GM18520 (cell line): ENCODE measurements around the gene TMEM37.
"Not testable (repeated sequence)": the region's sequence is repeated elsewhere in the genome, so short reads cannot be mapped to it uniquely, and the experiment has no call there.

Experiments used
- ATAC-seq: cut with Tn5 transposase; IDR thresholded peaks from one replicate; pipeline ENCODE4 v1.9.1; 2021; ENCODE audit not compliant: unreplicated experiment

TMEM37 gene

GRCh38 chr2:119431155-119431975, at the start of gene TMEM37:
Gene TMEM37 (plus strand): TSS chr2:119431854. CDS start chr2:119431904, 50 bp downstream.
- ATAC-seq: peak; percentile 59

GRCh38 chr2:119383410-119384140, 48.1 kb upstream of the TMEM37 start:
- no peak for ATAC-seq

GRCh38 chr2:119384971-119385370, 46.7 kb upstream of the TMEM37 start:
- no peak for ATAC-seq

GRCh38 chr2:119385466-119385865, 46.2 kb upstream of the TMEM37 start:
- ATAC-seq: no peak

- peak; percentile 75 for ATAC-seq
Measured at GRCh38 chr2:119387381-119388129, 44.1 kb upstream of the TMEM37 start.

GRCh38 chr2:119389615-119390306, 41.9 kb upstream of the TMEM37 start:
- ATAC-seq: no peak

- no peak for ATAC-seq
Measured at GRCh38 chr2:119393971-119394748, 37.5 kb upstream of the TMEM37 start.

GRCh38 chr2:119397196-119397595, 34.5 kb upstream of the TMEM37 start:
- no peak for ATAC-seq

- ATAC-seq: no peak
Measured at GRCh38 chr2:119402106-119402505, 29.5 kb upstream of the TMEM37 start.

- ATAC-seq: no peak
Measured at GRCh38 chr2:119402645-119403560, 28.8 kb upstream of the TMEM37 start.

- ATAC-seq: not testable (repeated sequence)
Measured at GRCh38 chr2:119403618-119404017, 28.0 kb upstream of the TMEM37 start.

GRCh38 chr2:119405151-119405550, 26.5 kb upstream of the TMEM37 start:
- ATAC-seq: no peak

- no peak for ATAC-seq
Measured at GRCh38 chr2:119407430-119408220, 24.0 kb upstream of the TMEM37 start.

GRCh38 chr2:119408221-119408619, 23.4 kb upstream of the TMEM37 start:
- no peak for ATAC-seq

GRCh38 chr2:119409506-119409905, 22.1 kb upstream of the TMEM37 start:
- ATAC-seq: no peak

- ATAC-seq: no peak
Measured at GRCh38 chr2:119414894-119415293, 16.8 kb upstream of the TMEM37 start.

- no peak for ATAC-seq
Measured at GRCh38 chr2:119415630-119416029, 16.0 kb upstream of the TMEM37 start.

GRCh38 chr2:119416299-119416923, 15.2 kb upstream of the TMEM37 start:
- ATAC-seq: no peak
